Neuronal stem cell (in vitro differentiated cells): ENCODE results near the gene ASPG.
A peak's percentile ranks its signal among the peaks of the same experiment; 100 is the strongest.

Experiments
- DNase-seq: peaks from one replicate; pipeline ENCODE4 v3.0.0-alpha.2; 2013; ENCODE audit warnings: low spot score
- H2AFZ ChIP-seq: one replicate; pipeline ENCODE4 v1.6.1; 2013; ENCODE audit warnings: mild to moderate bottlenecking, low read length, inconsistent platforms
- H2AK5ac ChIP-seq: 2 replicates; pipeline ENCODE4 v1.6.1; 2013; ENCODE audit warnings: low read depth, mild to moderate bottlenecking, inconsistent platforms, low read length, moderate library complexity, mixed read lengths
- H2BK120ac ChIP-seq: 2 replicates; pipeline ENCODE4 v1.6.1; 2013; ENCODE audit warnings: low read depth, mild to moderate bottlenecking, inconsistent platforms, low read length, moderate library complexity, mixed read lengths
- H2BK12ac ChIP-seq: one replicate; pipeline ENCODE4 v1.6.1; 2013; ENCODE audit warnings: low read length, inconsistent platforms
- H2BK15ac ChIP-seq: 2 replicates; pipeline ENCODE4 v1.6.1; 2013; ENCODE audit warnings: mild to moderate bottlenecking, low read length, inconsistent platforms, mixed read lengths
- H2BK5ac ChIP-seq: one replicate; pipeline ENCODE4 v1.6.1; 2013; ENCODE audit warnings: inconsistent platforms, mild to moderate bottlenecking, low read length, moderate library complexity
- H3K14ac ChIP-seq: one replicate; pipeline ENCODE4 v1.6.1; 2013; ENCODE audit warnings: low read length, inconsistent platforms
- H3K18ac ChIP-seq: 2 replicates; pipeline ENCODE4 v1.6.1; 2013; ENCODE audit warnings: low read length, inconsistent platforms
- H3K23ac ChIP-seq: 2 replicates; pipeline ENCODE4 v1.6.1; 2013; ENCODE audit warnings: low read depth, mild to moderate bottlenecking, mixed read lengths, low read length, inconsistent platforms; ENCODE audit not compliant: poor library complexity
- H3K27ac ChIP-seq: replicated peaks from 3 replicates; pipeline ENCODE4 v1.5.1; 2013; ENCODE audit warnings: low read length, inconsistent platforms
- H3K27me3 ChIP-seq, 3 experiments: 2 replicates each; pipeline ENCODE4 v1.6.1; 2013; ENCODE audit warnings: low read length in 3 of 3, mild to moderate bottlenecking in 2 of 3, inconsistent platforms in 1 of 3, low read depth in 1 of 3, mixed read lengths in 1 of 3, moderate library complexity in 1 of 3; ENCODE audit not compliant: control insufficient read depth in 3 of 3, insufficient read depth in 3 of 3
- H3K36me3 ChIP-seq, 2 donors: replicated peaks in 1 of 2; 2 replicates each; pipeline ENCODE4 v1.6.1; 2013; ENCODE audit warnings: low read length in 2 of 2; ENCODE audit not compliant: control insufficient read depth in 2 of 2, insufficient read depth in 2 of 2
- H3K4ac ChIP-seq: 2 replicates; pipeline ENCODE4 v1.6.1; 2013; ENCODE audit warnings: inconsistent platforms, mild to moderate bottlenecking, low read length, moderate library complexity
- H3K4me1 ChIP-seq, 2 donors: 1 replicate in 1 of 2; 2 replicates in 1 of 2; pipeline ENCODE4 v1.6.1; 2013; ENCODE audit warnings: low read length in 2 of 2, low read depth in 1 of 2; ENCODE audit not compliant: control insufficient read depth in 2 of 2, insufficient read depth in 1 of 2
- H3K4me2 ChIP-seq: one replicate; pipeline ENCODE4 v1.6.1; 2013; ENCODE audit warnings: mild to moderate bottlenecking, low read length, inconsistent platforms; ENCODE audit not compliant: insufficient read depth, poor library complexity, severe bottlenecking
- H3K4me3 ChIP-seq, 2 donors: 2 replicates each; pipeline ENCODE4 v1.5.1; 2013; ENCODE audit warnings: low read length in 2 of 2, mild to moderate bottlenecking in 2 of 2, inconsistent platforms in 1 of 2, moderate library complexity in 1 of 2
- H3K79me1 ChIP-seq: one replicate; pipeline ENCODE4 v1.6.1; 2013; ENCODE audit warnings: low read depth, mild to moderate bottlenecking, inconsistent platforms, low read length, moderate library complexity
- H3K9ac ChIP-seq: one replicate; pipeline ENCODE4 v1.6.1; 2013; ENCODE audit warnings: mild to moderate bottlenecking, low read depth, low read length, inconsistent platforms; ENCODE audit not compliant: poor library complexity
- H3K9me3 ChIP-seq, 2 donors: replicated peaks in 1 of 2; 2 replicates each; pipeline versions ENCODE3 to v1.6.1; 2013; ENCODE audit warnings: low read length in 2 of 2, mild to moderate bottlenecking in 2 of 2, inconsistent platforms in 1 of 2, low read depth in 1 of 2, mixed read lengths in 1 of 2, moderate library complexity in 1 of 2; ENCODE audit not compliant: control insufficient read depth in 2 of 2, insufficient read depth in 1 of 2
- H4K8ac ChIP-seq: one replicate; pipeline ENCODE4 v1.6.1; 2013; ENCODE audit warnings: low read depth, mild to moderate bottlenecking, inconsistent platforms, low read length, moderate library complexity
- H4K91ac ChIP-seq: one replicate; pipeline ENCODE4 v1.6.1; 2013; ENCODE audit warnings: low read length, low read depth, mild to moderate bottlenecking, inconsistent platforms; ENCODE audit not compliant: poor library complexity
- WGBS, 2 donors: extraction: QIAGEN DNeasy Blood & Tissue Kit; methylation state at CpG; one replicate each; pipeline ENCODE4 v1.1.7; 2013; ENCODE audit warnings: missing lambda C conversion rate in 2 of 2, mixed read lengths in 1 of 2; ENCODE audit not compliant: insufficient read length in 2 of 2, insufficient replicate concordance in 1 of 2; ENCODE audit errors: extremely low coverage in 2 of 2; 5-methylcytosine and 5-hydroxymethylcytosine counted together

Gene ASPG

DNA sequence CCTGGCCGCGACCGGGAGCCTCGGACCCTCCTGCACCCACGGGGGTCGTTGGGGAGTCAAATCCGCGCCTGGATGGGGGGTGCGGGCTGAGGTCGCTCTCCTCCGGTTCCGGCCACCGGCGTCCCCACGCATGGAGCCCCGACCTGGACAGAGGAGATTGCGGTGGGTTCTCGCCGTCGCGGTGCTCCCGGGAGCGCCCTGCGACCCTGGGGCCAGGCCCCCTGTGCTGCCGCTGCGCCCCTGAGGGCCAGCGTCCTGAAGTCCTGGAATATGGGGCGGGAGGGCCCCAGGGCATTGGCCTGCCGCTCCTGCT lies 345 bp downstream of the ASPG start:
- no peak overlapping the region for H3K27ac ChIP-seq
- no peak overlapping the region for H4K91ac ChIP-seq
- no peak overlapping the region for H2BK5ac ChIP-seq
- H3K18ac ChIP-seq: peak overlapping the region; percentile 87
- peaks cover 0 to 2% of the 10 kb centered on the region in 2 donors for H3K9me3 ChIP-seq
- no peak for DNase-seq
- H3K36me3 ChIP-seq: no peaks in the 10 kb centered on the region
- H3K4me2 ChIP-seq: no peak overlapping the region
- H3K4me3 ChIP-seq: peak overlapping the region in 1 of 2 donors; percentile 24
- H3K9ac ChIP-seq: no peak overlapping the region
- H3K14ac ChIP-seq: no peak overlapping the region
- H2BK12ac ChIP-seq: peak overlapping the region; percentile 73
- H3K23ac ChIP-seq: no peak overlapping the region
- H2BK120ac ChIP-seq: no peak overlapping the region
- H3K4me1 ChIP-seq: no peaks in the 10 kb centered on the region
- H2AFZ ChIP-seq: no peak overlapping the region
- H3K79me1 ChIP-seq: no peaks in the 10 kb centered on the region
- H4K8ac ChIP-seq: no peak overlapping the region
- peak overlapping the region; percentile 75 for H2BK15ac ChIP-seq
- H3K27me3 ChIP-seq: peaks cover 0 to 69% (median 0%) of the 10 kb centered on the region in 3 experiments
- peak overlapping the region; percentile 88 for H2AK5ac ChIP-seq
- no CpG with 5 or more reads among the region's 29 CpGs for WGBS, 2 donors
- H3K4ac ChIP-seq: no peak overlapping the region

DNA sequence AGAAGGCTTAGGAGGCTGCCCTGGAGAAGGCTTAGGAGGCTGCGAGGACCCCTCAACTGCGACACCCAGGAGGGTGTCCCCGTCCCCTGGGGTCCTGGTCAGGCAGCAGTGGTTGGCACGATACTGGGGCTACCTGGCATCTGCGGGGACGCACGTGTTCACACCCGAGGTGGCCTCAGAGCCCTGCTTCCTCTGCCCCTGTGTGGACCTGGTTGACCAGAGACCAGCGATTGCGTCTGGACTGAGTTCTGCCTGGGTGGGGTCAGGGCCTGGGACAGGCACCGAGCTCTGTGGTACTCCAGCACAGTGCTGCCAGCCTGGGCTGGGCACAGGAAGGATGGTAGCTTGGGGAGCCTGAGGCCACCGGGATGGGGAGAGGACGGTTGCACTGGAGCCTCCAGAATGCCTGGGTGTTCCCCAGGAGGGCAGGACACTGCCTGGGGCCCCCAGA lies 735 bp downstream of the ASPG start:
- H3K4me2 ChIP-seq: no peak overlapping the region
- peak overlapping the region; percentile 88 for H2AK5ac ChIP-seq
- H3K9me3 ChIP-seq: peaks cover 0 to 2% of the 10 kb centered on the region in 2 donors
- no peak overlapping the region for H3K23ac ChIP-seq
- peak overlapping the region; percentile 75 for H2BK15ac ChIP-seq
- no peaks in the 10 kb centered on the region for H3K79me1 ChIP-seq
- H3K36me3 ChIP-seq: no peaks in the 10 kb centered on the region
- no peaks in the 10 kb centered on the region for H3K4me1 ChIP-seq
- H2AFZ ChIP-seq: no peak overlapping the region
- no peak overlapping the region for H3K27ac ChIP-seq
- no CpG with 5 or more reads among the region's 13 CpGs for WGBS, 2 donors
- peak overlapping the region; percentile 96 for H2BK5ac ChIP-seq
- peaks cover 0 to 65% (median 0%) of the 10 kb centered on the region in 3 experiments for H3K27me3 ChIP-seq
- H2BK12ac ChIP-seq: peak overlapping the region; percentile 58
- no peak for DNase-seq
- H4K8ac ChIP-seq: no peak overlapping the region
- H3K4ac ChIP-seq: peak overlapping the region; percentile 23
- H4K91ac ChIP-seq: no peak overlapping the region
- H3K9ac ChIP-seq: peak overlapping the region; percentile 4
- H3K4me3 ChIP-seq: no peak overlapping the region
- H2BK120ac ChIP-seq: peak overlapping the region; percentile 81
- peak overlapping the region; percentile 87 for H3K18ac ChIP-seq
- no peak overlapping the region for H3K14ac ChIP-seq

DNA sequence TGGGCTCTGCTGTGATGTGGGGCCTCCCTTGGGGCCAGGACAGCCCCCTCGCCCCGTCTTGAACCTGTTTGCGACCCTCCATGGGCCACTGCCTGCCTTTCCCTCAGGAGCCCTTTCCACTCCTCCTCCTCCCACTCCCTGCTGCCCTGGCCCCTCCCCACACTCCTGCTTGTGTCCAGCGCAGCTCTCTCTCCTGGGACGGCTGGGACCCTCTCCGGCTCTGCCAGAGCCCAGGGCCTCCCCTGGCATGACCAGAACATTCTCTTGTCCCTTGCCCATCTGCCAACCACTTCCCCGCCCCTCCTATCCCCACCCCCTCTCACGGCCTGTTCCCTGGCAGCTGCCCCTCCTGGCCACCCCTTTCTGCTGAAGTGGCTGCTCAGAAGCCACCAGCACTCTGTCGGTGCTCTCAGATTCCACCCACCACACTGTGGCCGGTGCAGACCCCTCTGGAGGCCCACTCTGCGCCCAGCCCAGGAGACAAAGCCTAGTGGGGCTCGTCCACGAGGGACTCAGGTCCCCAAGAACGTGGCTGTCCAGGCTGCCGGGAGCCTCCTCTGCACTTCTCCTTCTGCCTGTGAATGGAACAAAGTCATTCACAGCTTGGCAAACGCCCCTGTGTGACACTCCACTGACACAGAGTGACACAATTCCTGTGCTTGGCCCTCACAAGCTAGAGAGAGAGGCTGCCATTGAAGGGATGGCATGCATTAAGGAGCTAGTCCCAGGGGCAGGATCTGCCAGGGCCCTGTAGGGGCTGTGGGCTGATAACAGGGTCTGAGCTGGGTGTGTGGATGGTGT lies 1.4 kb downstream of the ASPG start:
- H3K79me1 ChIP-seq: no peaks in the 10 kb centered on the region
- no peak for DNase-seq

DNA sequence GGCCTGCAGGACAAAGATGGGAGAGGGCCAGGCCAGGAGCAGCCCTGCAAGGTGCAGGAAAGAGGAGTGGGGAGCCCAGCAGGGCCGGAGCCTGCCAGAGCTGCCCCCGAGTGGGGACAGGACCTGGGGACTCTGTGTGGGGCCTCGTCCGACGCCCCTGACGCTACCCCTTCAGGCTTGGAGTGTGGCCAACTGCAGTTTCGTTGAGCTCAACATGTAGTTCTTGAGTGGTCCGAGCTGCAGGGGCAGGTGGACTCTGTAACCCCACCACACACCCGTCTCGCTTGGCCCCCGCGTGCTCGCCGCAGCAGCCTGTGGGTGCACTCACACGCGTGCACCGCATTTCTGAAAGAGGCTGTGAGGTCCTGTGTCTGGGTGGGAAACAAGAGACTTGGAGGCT lies 2.0 kb downstream of the ASPG start:
- Histone ChIP-seq H3K36me3 (no peaks in the 10 kb centered on the region), H2BK5ac (no peak overlapping the region), H3K4me3 (no peak overlapping the region), H2BK12ac (no peak overlapping the region), H2BK15ac (peak overlapping the region; percentile 98), H4K8ac (no peak overlapping the region), H3K9ac (no peak overlapping the region), H3K9me3 (peaks cover 0 to 2% of the 10 kb centered on the region in 2 donors), H2BK120ac (no peak overlapping the region), H3K4me2 (no peak overlapping the region), H3K18ac (peak overlapping the region; percentile 52), H3K27me3 (peaks cover 0 to 56% (median 0%) of the 10 kb centered on the region in 3 experiments), H2AK5ac (no peak overlapping the region), H3K79me1 (no peaks in the 10 kb centered on the region), H2AFZ (no peak overlapping the region), H4K91ac (no peak overlapping the region), H3K23ac (peak overlapping the region; percentile 11), H3K27ac (no peak overlapping the region), H3K14ac (no peak overlapping the region), H3K4ac (no peak overlapping the region), H3K4me1 (no peaks in the 10 kb centered on the region)
- no CpG with 5 or more reads among the region's 17 CpGs for WGBS, 2 donors
- DNase-seq: no peak

More for the DNA sequence above, 1.4 kb downstream of the ASPG start:
- no CpG with 5 or more reads among the region's 16 CpGs for WGBS, 2 donors
- peak overlapping the region; percentile 75 for H2BK15ac ChIP-seq
- H4K8ac ChIP-seq: no peak overlapping the region
- no peak overlapping the region for H4K91ac ChIP-seq
- peak overlapping the region; percentile 80 for H3K23ac ChIP-seq
- peak overlapping the region; percentile 88 for H2AK5ac ChIP-seq
- peaks cover 0 to 60% (median 0%) of the 10 kb centered on the region in 3 experiments for H3K27me3 ChIP-seq
- H2BK12ac ChIP-seq: no peak overlapping the region
- peaks cover 0 to 2% of the 10 kb centered on the region in 2 donors for H3K9me3 ChIP-seq
- no peak overlapping the region for H3K4ac ChIP-seq
- H3K18ac ChIP-seq: peak overlapping the region; percentile 87
- H2BK120ac ChIP-seq: peak overlapping the region; percentile 81
- no peak overlapping the region for H3K4me2 ChIP-seq
- H3K9ac ChIP-seq: peak overlapping the region; percentile 4
- no peak overlapping the region for H2AFZ ChIP-seq
- H3K14ac ChIP-seq: no peak overlapping the region
- H2BK5ac ChIP-seq: peak overlapping the region; percentile 96
- no peaks in the 10 kb centered on the region for H3K4me1 ChIP-seq
- no peak overlapping the region for H3K27ac ChIP-seq
- no peaks in the 10 kb centered on the region for H3K36me3 ChIP-seq
- no peak overlapping the region for H3K4me3 ChIP-seq
